HG03066 (cell line): ENCODE measurements around the gene ZMYM4.

Experiments
- ATAC-seq: cut with Tn5 transposase; IDR thresholded peaks from one replicate; pipeline ENCODE4 v1.9.1; 2021; ENCODE audit warnings: low read depth; ENCODE audit not compliant: unreplicated experiment

Gene ZMYM4

GRCh38 chr1:35390600-35391494, 122.3 kb downstream of the ZMYM4 start:
- ATAC-seq, result no peak

- ATAC-seq, result no peak
Observed at GRCh38 chr1:35394386-35394785, 125.9 kb downstream of the ZMYM4 start.

- no peak for ATAC-seq
Observed at GRCh38 chr1:35398739-35399138, 130.2 kb downstream of the ZMYM4 start.

DNA sequence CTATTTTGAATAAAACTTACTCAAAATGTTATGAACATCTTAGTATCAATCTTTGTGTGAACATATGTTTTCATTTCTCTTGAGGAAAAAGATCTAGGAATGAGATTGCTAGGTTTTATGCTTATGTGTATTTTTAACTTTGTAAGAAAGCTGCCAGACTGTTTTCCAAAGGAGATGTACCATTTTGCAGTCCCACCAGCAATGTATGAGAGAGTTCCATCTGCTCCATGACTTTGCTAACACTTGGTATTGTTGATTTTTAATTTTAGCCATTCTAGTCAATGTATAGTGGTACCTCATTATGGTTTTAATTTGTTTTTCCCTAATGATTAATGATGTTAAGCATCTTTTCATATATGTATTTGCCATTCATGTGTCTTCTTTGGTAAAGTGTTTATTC, 132.5 kb downstream of the ZMYM4 start:
- ATAC-seq, result no peak

GRCh38 chr1:35406103-35406502, 137.6 kb downstream of the ZMYM4 start:
- no peak for ATAC-seq

GRCh38 chr1:35407743-35408142, 139.2 kb downstream of the ZMYM4 start:
- no peak for ATAC-seq

DNA sequence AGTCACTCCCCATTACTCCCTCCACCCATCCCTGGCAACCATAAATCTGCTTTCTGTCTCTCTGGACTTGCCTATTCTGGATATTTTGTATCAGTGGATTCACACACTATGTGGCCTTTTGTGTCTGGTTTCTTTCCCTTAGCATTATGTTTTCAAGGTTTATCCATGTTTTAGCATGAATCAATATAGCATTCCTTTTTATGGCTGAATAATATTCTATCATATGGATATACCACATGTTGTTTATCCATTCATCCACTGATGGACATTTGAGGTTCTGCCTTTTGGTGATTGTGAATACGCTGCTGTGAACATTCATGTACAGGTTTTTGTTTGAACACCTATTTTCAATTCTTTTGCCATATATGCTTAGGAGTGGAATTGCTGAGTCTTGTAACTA, 140.4 kb downstream of the ZMYM4 start:
- ATAC-seq, result no peak

DNA sequence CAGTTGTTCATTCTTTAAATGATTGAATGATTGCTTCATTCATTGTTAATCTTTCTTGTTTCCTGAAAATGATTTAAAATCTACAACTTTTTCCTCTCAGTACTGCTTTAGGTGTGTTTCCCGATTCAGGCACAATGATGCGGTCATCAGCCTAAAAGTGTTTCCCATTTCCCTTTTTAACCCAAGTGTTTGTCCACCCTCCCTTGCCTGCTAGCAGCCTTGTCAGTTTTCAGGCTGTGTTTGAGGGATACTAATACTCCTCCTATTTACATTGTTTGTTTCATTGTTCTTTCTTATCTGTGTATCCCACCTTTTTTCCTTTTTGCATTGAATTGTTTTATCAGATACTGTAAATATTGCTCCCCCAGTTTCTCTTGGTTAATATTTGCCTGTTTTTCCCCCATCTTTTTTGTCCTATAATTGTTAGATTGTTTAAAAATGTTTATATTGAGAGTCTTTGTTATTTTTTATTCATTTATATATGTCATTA, 157.6 kb downstream of the ZMYM4 start:
- ATAC-seq, result no peak

GRCh38 chr1:35428360-35428759, 159.9 kb downstream of the ZMYM4 start:
- ATAC-seq, result no peak

- no peak for ATAC-seq
Observed at GRCh38 chr1:35430762-35431161, 162.3 kb downstream of the ZMYM4 start.

- ATAC-seq, result no peak
Observed at GRCh38 chr1:35431173-35431599, 162.7 kb downstream of the ZMYM4 start.

DNA sequence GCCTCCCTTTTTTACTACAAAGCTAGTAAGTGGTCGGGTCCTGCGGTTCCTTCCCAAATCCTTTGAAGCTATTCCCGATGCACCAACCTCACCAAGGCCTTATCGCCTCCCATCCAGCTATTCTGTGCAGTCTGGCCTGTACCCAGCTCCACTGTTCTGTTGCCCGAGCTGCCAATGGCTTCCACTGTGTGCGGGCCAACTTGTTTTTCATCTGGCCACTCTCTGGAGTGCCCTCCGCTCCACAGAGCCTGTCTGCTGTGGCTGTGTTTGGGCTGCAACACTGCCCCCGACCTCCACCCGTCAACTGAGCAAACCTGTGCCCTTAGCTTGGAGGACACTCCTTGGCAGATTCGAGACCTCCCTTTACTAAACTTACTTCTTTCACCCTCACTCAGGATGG, 163.7 kb downstream of the ZMYM4 start:
- no peak for ATAC-seq

DNA sequence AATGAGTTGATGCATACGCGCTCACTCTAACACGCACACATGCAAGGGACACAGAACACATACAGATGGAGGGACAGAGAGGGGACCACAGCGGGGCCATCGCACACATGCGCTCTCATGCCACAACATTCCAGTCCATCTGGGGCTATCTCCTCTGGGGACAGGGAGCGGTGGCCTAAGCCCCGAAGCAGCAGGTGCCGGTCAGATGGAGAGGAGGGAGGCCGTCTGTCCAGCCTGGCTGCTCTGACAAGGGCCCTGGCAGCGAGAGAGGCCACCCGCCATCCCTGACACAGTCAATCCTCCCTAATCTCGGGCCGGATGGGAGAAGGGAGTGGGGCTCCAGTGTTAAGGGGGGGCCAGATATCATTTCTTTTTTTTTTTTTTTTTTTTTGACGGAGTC, 165.2 kb downstream of the ZMYM4 start:
- ATAC-seq, result no peak

DNA sequence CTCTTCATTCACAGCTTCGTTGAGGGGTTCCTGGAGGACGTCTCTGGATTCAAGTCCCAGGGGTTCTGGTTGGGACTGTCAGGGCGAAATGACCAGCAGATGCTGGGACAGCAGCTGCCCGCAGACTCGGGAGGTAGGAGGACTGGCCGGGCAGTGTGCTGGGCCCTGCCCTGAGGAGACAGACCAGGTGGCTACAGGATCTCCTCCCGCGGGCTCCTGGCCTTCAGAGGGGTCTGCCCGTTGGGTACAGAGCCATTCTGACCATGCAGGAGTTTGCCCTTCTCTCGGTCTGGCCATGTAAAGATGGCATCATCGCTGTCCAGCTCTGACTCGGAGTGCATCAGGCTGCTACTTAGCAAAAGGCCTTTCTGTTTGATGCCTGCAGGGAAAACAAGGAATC, 166.2 kb downstream of the ZMYM4 start:
- no peak for ATAC-seq

DNA sequence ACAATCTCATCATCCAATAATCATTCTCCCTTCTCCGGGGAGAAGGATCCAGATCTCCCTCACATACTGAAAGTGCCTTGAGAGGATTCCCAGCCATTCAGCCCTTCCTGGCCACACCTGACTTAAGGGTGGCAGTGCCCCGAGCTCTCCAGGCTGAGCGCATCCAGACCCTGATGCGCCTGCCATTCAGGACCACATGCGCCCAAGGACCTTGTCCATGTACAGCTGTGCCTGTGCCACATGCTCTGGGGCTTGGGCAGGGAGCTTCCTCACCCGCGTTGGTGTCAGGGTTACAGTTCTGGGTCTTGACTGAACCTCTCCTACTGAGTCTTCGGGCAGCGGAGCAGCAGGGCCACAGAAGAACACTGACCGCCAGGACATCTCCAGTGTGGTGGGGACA, 167.6 kb downstream of the ZMYM4 start:
- ATAC-seq, result no peak

DNA sequence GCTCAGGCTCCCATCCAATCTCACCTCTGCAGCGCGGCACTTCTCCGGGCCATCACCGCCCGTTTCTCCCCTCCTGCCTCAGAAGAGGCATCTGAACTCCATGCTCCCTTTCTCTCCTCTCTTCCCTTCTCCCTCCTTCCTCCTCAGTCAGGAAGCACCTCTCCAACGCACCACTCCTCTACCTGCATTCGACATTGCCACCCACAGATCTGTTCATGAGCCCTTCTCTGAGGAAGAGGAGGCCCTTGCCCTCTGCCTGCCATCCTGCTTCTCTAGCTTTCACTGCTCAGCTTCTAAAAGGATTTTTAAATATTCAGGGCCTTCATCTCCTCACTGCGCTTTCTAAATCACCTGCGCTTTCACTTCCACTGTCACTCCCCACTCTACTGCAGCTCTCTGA, 168.7 kb downstream of the ZMYM4 start:
- ATAC-seq, result no peak

- ATAC-seq, result no peak
Observed at GRCh38 chr1:35439626-35440025, 171.1 kb downstream of the ZMYM4 start.

DNA sequence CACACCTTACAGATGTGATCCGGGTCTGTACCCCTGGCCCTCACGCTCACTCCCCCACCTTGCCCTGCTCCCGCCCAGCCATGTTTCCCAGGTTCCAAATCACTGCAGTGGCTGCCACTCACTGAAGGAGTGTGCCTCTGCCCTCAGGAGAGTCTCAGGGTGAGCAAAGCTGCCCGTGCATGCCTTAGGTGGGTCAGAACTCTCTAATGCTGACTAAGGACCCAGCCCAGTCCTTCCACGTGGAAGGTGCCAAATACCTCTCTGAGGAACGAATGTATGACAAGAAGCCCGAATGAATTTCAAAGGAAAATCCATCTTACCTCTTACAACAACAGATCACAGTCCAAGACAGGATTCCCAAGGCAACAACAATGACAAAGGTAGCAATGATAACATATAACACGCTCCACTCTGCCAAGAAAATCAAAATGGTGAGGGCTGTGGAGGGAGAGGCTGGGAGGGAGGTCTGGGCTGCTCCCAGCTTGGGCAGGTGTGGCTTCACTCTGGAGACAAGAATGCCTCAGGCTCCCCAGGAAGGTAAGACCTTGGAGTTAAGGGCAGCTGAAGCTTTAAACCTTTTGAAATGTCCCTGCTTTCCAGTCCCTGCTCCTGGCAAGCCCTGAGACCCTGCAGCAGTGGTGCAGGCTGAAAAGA, 173.5 kb downstream of the ZMYM4 start:
- ATAC-seq, result no peak

DNA sequence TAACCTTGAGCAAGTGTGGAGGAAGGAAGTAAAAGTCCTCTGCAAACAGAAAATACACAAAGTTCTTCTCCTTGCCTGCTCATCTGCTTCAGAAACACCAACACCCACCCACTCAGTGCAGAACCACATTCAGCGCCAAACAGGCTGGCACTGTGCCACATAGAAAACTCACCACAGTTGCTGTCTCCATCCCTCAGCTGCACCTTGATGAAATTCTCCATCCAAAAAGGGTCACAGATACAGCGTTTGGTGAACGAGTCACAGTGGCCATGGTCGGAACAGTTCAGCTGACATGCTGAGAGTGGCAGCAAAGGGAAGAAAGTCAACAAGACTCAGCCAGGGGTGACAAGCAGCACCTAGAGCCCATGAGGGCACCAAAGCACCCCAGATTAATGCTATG, 174.2 kb downstream of the ZMYM4 start:
- no peak for ATAC-seq

DNA sequence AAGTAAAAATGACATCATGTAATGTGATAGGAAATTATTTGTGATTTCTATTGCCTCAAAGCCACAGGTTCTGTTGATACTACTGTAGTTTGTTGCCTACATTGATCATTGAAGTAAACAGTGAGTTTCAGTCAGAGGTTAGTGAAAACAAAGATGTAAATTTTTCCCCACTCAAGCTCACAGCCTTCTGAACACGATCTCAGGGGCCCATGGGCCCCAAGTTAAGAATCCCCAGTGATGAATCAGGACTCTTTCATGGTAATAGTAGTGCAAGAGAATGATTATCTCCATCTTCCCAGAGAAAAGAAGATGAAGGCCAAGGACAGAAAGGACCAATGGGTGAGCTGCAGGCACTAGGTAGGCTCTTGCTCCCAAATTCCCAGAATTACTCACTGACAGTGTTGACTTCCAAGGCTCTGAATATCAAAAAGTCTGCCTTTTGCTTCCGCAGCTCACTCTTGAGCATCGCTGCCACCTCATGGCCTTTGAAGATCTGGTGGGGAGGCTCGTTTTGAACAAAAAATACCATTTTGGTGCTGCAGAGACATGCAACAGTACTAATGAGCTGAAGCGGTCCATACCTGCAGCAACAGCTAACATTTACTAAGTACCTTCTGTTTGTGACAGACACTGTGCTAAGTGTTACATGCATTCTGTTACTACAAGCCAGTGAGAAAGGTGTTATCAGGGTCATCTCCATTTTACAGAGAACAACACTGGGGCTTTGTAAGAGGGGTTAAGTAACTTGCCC, 175.4 kb downstream of the ZMYM4 start:
- no peak for ATAC-seq

DNA sequence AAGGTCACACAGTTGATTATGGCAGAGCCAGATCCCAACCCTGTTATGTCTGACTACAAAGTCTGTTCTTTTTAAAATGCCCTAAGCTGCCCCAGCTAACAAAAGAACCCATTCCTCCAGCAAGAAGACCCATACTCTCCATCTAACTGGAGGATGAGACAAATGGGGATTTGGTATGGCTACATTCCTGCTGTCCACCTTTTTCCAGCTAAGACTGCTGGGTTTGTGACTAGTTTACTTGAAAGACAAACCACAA, 175.9 kb downstream of the ZMYM4 start:
- ATAC-seq, result no peak
